ENCODE measurements around the gene HIF3A.
"Not testable (repeated sequence)": the region's sequence is repeated elsewhere in the genome, so short reads cannot be mapped to it uniquely, and the experiment has no call there.

The HIF3A gene

GRCh38 chr19:46296722-46297461, at the start of gene HIF3A:
HIF3A (plus strand) TSS chr19:46297042; CDS start chr19:46297077, 35 bp downstream.
- Histone ChIP-seq H3K9ac (ENCODE audit: low read length) (peak within 1 kb of the TSS; percentile 68), H3K4me1 (ENCODE audit: control insufficient read depth, insufficient read depth, low read length) (peaks cover 27% of the 10 kb centered on the region), H3K4me3 (ENCODE audit: low read length) (peak within 1 kb of the TSS; percentile 56), H3K27ac (ENCODE audit: low read depth, low read length) (peak within 1 kb of the TSS; percentile 92), H3K36me3 (ENCODE audit: control insufficient read depth, insufficient read depth, low read length) (no peaks in the 10 kb centered on the region), H3K27me3 (ENCODE audit: control insufficient read depth, insufficient read depth, low read length) (no peaks in the 10 kb centered on the region)

- H3K9ac ChIP-seq (ENCODE audit: low read length) = no peak overlapping the region
Observed at GRCh38 chr19:46250076-46250735, 46.6 kb upstream of the HIF3A start.

DNA sequence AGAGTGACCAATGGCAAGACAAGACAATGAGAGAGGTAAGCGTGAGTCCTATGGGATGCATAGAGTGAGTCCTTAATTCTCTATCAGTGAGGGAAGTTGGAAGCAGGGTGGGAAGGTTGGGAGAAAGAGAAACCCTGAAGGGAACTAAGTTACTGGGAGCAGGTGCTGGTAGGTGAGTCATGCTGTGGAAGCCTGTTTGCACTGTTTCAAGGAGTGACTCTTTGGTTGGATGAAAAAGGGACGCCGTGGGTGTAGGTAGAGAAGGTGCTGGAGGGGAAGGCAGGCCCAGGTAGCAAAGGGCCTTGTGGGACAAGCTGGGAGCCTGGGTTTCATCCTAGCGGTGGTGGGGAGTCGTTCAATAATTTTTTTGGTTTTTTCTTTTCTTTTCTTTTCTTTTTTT, 45.4 kb upstream of the HIF3A start:
- no peak overlapping the region for H3K27ac ChIP-seq (ENCODE audit: low read depth, low read length)
- H3K36me3 ChIP-seq (ENCODE audit: control insufficient read depth, insufficient read depth, low read length) = no peaks in the 10 kb centered on the region
- no peak overlapping the region for H3K4me3 ChIP-seq (ENCODE audit: low read length)
- H3K9ac ChIP-seq (ENCODE audit: low read length) = no peak overlapping the region
- no peaks in the 10 kb centered on the region for H3K4me1 ChIP-seq (ENCODE audit: control insufficient read depth, insufficient read depth, low read length)
- H3K27me3 ChIP-seq (ENCODE audit: control insufficient read depth, insufficient read depth, low read length) = no peaks in the 10 kb centered on the region

More at GRCh38 chr19:46250076-46250735, 46.6 kb upstream of the HIF3A start:
- Histone ChIP-seq H3K36me3 (ENCODE audit: control insufficient read depth, insufficient read depth, low read length) (no peaks in the 10 kb centered on the region), H3K4me3 (ENCODE audit: low read length) (no peak overlapping the region), H3K4me1 (ENCODE audit: control insufficient read depth, insufficient read depth, low read length) (no peaks in the 10 kb centered on the region), H3K27me3 (ENCODE audit: control insufficient read depth, insufficient read depth, low read length) (no peaks in the 10 kb centered on the region), H3K27ac (ENCODE audit: low read depth, low read length) (no peak overlapping the region)

- Histone ChIP-seq H3K4me3 (ENCODE audit: low read length) (no peak overlapping the region), H3K27ac (ENCODE audit: low read depth, low read length) (no peak overlapping the region), H3K4me1 (ENCODE audit: control insufficient read depth, insufficient read depth, low read length) (no peaks in the 10 kb centered on the region), H3K27me3 (ENCODE audit: control insufficient read depth, insufficient read depth, low read length) (no peaks in the 10 kb centered on the region), H3K36me3 (ENCODE audit: control insufficient read depth, insufficient read depth, low read length) (no peaks in the 10 kb centered on the region), H3K9ac (ENCODE audit: low read length) (no peak overlapping the region)
Observed at GRCh38 chr19:46254776-46255175, 42.1 kb upstream of the HIF3A start.

DNA sequence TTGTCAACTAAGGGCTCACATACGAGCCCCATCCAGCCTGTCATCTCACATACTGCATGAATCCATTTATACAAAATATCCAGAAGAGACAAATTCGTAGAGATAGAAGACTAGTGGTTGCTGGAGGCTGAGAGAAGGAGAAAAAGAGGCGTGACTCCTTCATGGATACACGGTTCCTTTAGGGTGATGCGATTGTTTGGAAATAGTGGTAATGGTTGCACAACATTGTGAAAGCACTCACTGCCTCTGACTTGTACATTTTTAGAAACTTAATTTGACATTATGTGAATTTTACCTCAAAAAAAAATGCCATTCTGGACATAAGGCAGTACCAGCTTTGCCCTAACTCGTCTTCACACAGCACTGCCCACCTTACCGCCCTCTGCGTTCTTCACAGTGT, 40.0 kb upstream of the HIF3A start:
- H3K36me3 ChIP-seq (ENCODE audit: control insufficient read depth, insufficient read depth, low read length) = no peaks in the 10 kb centered on the region
- H3K27ac ChIP-seq (ENCODE audit: low read depth, low read length) = no peak overlapping the region
- H3K4me1 ChIP-seq (ENCODE audit: control insufficient read depth, insufficient read depth, low read length) = no peaks in the 10 kb centered on the region
- no peak overlapping the region for H3K9ac ChIP-seq (ENCODE audit: low read length)
- peaks cover 2% of the 10 kb centered on the region for H3K27me3 ChIP-seq (ENCODE audit: control insufficient read depth, insufficient read depth, low read length)
- H3K4me3 ChIP-seq (ENCODE audit: low read length) = no peak overlapping the region

GRCh38 chr19:46261501-46261900, 35.3 kb upstream of the HIF3A start:
- not testable (repeated sequence) for H3K27ac ChIP-seq (ENCODE audit: low read depth, low read length); H3K4me3 ChIP-seq (ENCODE audit: low read length); H3K4me1 ChIP-seq (ENCODE audit: control insufficient read depth, insufficient read depth, low read length); H3K27me3 ChIP-seq (ENCODE audit: control insufficient read depth, insufficient read depth, low read length); H3K36me3 ChIP-seq (ENCODE audit: control insufficient read depth, insufficient read depth, low read length); H3K9ac ChIP-seq (ENCODE audit: low read length)

GRCh38 chr19:46262684-46263296, 34.1 kb upstream of the HIF3A start:
- H3K36me3 ChIP-seq (ENCODE audit: control insufficient read depth, insufficient read depth, low read length); H3K9ac ChIP-seq (ENCODE audit: low read length); H3K27me3 ChIP-seq (ENCODE audit: control insufficient read depth, insufficient read depth, low read length); H3K4me3 ChIP-seq (ENCODE audit: low read length); H3K4me1 ChIP-seq (ENCODE audit: control insufficient read depth, insufficient read depth, low read length); H3K27ac ChIP-seq (ENCODE audit: low read depth, low read length): not testable (repeated sequence)

DNA sequence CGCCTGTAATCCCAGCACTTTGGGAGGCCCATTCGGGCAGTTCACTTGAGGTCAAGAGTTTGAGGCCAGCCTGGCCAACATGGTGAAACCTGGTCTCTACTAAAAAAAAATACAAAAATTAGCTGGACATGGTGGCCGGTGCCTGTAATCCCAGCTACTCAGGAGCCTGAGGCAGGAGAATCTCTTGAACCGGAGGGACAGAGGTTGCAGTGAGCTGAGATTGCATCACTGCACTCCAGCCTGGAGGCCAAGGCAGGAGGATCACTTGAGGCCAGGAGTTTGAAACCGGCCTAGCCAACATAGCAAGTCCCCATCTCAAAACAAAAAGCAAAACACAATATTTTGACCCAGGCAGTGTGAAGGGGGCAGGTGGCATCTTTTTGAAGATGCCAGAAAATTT, 32.0 kb upstream of the HIF3A start:
- H3K4me1 ChIP-seq (ENCODE audit: control insufficient read depth, insufficient read depth, low read length); H3K27ac ChIP-seq (ENCODE audit: low read depth, low read length); H3K36me3 ChIP-seq (ENCODE audit: control insufficient read depth, insufficient read depth, low read length); H3K9ac ChIP-seq (ENCODE audit: low read length); H3K4me3 ChIP-seq (ENCODE audit: low read length); H3K27me3 ChIP-seq (ENCODE audit: control insufficient read depth, insufficient read depth, low read length): not testable (repeated sequence)

GRCh38 chr19:46265217-46265828, 31.5 kb upstream of the HIF3A start:
- H3K4me3 ChIP-seq (ENCODE audit: low read length) = no peak overlapping the region
- peaks cover 4% of the 10 kb centered on the region for H3K27me3 ChIP-seq (ENCODE audit: control insufficient read depth, insufficient read depth, low read length)
- H3K27ac ChIP-seq (ENCODE audit: low read depth, low read length) = no peak overlapping the region
- H3K9ac ChIP-seq (ENCODE audit: low read length) = no peak overlapping the region
- no peaks in the 10 kb centered on the region for H3K36me3 ChIP-seq (ENCODE audit: control insufficient read depth, insufficient read depth, low read length)
- H3K4me1 ChIP-seq (ENCODE audit: control insufficient read depth, insufficient read depth, low read length) = no peaks in the 10 kb centered on the region

- no peaks in the 10 kb centered on the region for H3K27me3 ChIP-seq (ENCODE audit: control insufficient read depth, insufficient read depth, low read length)
- no peaks in the 10 kb centered on the region for H3K36me3 ChIP-seq (ENCODE audit: control insufficient read depth, insufficient read depth, low read length)
- H3K27ac ChIP-seq (ENCODE audit: low read depth, low read length) = no peak overlapping the region
- H3K4me3 ChIP-seq (ENCODE audit: low read length) = no peak overlapping the region
- H3K9ac ChIP-seq (ENCODE audit: low read length) = no peak overlapping the region
- H3K4me1 ChIP-seq (ENCODE audit: control insufficient read depth, insufficient read depth, low read length) = no peaks in the 10 kb centered on the region
Observed at GRCh38 chr19:46269101-46269500, 27.7 kb upstream of the HIF3A start.

- Histone ChIP-seq H3K4me1 (ENCODE audit: control insufficient read depth, insufficient read depth, low read length) (no peaks in the 10 kb centered on the region), H3K4me3 (ENCODE audit: low read length) (no peak overlapping the region), H3K27ac (ENCODE audit: low read depth, low read length) (no peak overlapping the region), H3K9ac (ENCODE audit: low read length) (no peak overlapping the region), H3K27me3 (ENCODE audit: control insufficient read depth, insufficient read depth, low read length) (no peaks in the 10 kb centered on the region), H3K36me3 (ENCODE audit: control insufficient read depth, insufficient read depth, low read length) (no peaks in the 10 kb centered on the region)
Observed at GRCh38 chr19:46270521-46271256, 26.2 kb upstream of the HIF3A start.
